HG02678 (cell line): ENCODE results near the gene PMM2.

ENCODE experiments used
- ATAC-seq: cut with Tn5 transposase; IDR thresholded peaks from one replicate; pipeline ENCODE4 v1.9.1; 2021; ENCODE audit warnings: mild to moderate bottlenecking, moderate library complexity; ENCODE audit not compliant: unreplicated experiment

Gene PMM2

DNA sequence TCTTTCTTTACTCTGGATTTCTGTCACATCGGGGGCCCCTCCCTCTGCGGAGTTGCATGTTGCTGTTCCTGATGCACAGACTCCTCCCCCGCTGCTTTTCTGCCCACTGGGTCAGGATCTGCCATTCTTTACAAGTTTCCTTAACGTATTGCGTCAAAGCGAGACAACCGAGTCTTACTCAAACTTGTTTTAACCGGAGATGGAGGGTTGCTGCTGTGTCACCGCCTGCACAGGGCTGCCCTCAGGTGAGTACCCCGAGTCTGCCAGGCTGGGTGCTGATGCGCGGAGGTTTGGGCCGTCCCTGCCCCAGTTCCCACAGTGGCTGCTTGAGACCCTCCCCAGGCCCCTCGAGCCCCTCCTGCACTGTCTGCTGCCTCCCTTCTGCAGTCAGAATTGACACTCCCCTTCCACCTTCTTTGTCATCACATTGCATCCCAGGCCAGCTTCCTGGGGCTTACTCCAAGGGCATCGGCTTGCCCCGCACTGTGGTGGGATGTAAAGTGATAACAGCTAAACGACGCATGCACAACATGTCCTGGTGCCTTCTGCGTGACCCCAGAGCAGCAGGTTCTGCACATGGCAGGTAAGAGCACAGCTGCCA lies 51.9 kb downstream of the PMM2 start:
- no peak for ATAC-seq

DNA sequence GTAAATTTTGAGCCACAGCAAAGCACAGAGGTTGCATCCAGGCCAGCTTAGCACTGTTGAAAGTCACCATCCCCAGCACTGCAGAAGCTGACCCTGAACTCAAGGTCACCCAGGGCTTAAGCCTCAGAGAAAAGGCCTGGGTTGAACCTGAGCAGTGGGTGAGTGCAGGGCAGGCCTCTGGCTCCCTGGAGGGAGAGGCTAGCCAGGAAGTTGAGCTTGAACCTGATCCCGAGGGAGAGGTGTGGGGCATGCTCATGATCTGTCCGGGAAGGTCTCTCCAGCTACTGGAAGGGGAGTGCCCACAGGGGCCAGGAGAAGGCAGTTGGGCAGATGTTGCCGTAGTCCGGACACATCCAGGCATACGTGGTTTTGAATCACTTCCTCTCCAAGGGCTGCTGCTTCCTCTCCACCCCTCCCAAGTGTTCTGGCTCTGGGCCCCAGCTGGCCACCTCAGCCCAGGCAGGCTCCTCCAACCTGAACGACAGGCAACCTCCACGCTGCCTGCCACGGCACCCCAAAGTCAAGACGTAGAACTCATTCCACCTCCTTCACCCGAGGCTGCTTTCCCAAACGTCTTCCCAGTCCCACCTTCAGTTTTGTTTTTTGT lies 52.7 kb downstream of the PMM2 start:
- ATAC-seq = no peak

DNA sequence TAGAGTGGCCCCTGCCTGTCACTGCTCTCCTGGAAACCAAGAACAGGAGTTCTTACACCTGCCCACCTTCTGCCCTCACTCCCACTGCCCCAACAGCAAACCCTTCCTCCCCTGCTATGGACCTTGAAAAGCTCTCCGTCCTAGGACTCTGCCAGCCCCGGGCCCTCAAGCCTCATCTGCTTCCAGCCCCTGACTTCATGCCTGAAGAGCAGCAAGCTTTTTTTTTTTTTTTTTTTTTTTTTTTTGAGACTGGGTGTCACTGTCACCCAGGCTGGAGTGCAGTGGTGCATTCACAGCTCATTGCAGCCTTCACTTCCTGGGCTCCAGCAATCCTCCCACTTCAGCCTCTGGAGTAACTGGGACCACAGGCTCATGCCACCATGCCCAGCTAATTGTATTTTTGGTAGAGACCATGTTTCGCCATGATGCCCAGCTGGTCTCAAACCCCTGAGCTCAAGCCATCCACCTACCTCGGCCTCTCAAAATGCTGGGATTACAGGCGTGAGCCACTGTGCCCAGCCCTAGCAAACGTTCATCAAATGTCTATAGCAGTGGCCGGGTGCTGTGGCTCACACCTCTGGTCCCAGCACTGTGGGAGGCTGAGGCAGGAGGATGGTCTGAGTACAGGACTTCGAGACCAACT lies 54.2 kb downstream of the PMM2 start:
- no peak for ATAC-seq

DNA sequence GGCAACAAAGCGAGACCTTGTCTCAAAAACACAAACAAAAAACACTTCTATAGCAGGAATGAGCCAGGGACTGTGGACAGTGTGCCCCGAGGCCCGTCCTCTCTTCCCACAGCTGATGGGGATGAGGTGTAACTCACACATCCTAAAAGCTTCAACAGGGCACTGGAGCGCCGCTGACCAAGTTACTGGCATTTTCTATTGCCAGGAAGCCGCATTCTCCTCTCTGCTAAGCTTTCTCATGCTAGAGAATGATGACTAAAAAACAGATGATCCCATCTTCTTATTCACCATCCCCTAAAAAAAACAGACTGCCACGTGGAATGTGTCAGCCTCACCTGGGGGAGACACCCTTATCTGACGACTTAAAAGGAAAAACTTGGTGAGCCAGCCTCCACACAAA lies 54.9 kb downstream of the PMM2 start:
- no peak for ATAC-seq

DNA sequence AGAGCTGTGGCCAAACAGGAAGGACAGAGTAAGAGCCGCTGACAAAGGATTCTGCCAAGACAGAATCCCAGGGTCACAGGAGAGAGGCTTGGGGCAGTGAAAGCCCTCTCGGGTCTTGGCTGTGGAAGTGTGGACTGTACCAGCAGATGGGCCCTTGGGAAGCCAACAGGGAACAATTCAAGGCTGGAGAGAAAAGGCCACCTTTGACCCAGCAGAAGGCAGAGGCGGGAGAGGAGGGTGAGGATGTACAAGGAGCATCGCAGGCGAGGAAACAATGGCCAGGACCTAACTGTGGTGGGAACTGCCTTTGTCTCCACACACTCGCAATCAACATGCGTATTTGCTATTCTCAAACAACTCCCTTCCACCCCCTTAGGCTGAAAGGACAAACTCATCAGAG lies 55.5 kb downstream of the PMM2 start:
- no peak for ATAC-seq

DNA sequence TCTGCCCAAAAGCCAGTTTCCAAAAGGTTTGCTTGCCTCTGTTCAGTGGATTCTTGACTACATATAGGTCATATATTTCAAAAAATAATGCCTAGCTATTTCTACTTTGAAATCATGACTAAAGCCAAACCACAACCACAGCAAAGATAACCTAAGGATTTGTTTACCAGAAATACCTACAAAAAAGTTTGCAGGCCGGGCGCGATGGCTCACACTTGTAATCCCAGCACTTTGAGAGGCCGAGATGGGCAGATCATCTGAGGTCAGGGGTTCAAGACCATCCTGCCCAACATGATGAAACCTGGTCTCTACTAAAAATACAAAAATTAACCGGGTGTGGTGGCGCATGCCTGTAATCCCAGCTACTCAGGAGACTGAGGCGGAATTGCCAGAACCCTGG lies 56.0 kb downstream of the PMM2 start:
- ATAC-seq = no peak

DNA sequence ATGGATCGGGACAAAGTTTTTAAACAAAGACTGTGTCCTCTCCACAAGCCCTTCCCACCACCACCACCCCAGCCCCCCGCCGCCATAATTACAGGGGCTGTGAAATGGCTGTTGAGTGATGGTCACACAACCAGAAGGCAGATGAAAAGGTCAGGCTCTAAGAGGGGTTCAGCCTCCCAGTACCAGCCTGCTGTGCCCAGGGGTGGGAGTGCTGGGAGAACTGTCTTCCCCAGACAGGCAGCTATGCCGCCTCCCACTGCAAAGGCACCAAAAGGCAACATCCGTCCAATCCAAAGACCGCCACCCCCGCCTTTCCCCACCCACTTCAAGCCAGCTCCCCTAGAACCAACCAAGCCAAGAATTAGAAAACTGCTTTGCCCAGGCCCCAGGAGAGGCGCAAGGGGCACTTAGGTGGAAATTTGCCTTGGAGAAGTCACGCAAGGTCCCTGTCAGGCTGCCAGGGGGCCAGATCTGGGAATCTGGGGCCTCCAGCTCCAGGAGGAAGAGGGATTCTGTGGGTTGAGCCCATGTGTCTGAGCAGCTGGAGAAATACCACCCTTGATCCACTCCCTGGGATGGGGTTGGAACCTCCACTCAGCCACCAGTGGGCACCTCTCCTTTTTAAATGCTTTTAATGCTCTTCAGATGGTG lies 56.8 kb downstream of the PMM2 start:
- no peak for ATAC-seq

DNA sequence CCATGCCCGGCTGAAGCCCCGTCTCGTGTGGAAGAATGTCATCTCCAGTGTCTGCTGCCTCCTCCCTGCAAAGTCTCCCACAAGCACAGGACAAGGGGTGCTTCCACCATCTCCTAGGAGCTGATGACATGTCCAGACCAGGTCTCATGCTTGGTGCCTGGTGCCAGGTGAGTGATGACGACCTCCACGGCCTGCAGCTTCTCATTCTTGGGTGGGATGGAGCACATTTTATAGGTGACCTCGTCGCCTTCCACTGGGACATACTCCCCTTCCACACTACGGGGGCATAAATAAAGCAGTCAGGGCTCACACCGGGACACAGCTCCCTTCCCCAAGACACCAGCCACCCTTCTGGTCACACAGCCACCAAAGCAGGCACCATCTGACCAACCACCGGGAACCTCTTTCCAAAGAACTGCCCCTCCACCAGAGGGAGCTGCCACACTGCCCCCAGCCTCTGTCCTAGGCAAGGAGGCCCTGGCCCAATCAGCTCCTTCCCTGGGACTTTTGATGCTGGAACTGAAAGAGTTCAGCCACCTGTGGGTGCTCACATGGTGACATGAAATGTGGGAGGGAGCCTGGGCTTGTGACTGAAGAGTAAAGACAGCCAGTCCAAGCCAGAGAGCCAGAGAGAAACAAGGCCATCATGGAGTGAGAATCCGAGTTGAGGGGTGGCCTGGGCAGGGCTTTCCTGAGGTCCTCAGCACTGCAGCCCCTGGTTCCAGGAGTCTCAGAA lies 57.6 kb downstream of the PMM2 start:
- no peak for ATAC-seq

DNA sequence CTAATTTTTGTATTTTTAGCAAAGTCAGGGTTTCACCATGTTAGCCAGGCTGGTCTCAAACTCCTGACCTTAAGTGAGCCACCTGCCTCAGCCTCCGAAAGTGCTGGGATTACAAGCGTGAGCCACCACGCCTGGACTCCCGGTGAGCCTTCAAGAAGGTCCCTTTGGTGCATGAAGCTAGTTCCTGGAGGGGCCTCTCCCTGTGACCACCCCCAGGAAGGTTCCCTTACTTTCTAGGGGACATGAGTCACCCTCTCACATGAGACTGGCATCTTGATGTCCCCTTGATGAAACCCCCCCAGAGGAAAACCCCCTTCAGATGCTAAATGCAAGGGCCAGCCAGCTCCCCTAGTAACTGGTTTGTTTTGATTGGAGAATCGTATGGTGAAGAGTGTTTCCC lies 58.3 kb downstream of the PMM2 start:
- ATAC-seq = no peak

DNA sequence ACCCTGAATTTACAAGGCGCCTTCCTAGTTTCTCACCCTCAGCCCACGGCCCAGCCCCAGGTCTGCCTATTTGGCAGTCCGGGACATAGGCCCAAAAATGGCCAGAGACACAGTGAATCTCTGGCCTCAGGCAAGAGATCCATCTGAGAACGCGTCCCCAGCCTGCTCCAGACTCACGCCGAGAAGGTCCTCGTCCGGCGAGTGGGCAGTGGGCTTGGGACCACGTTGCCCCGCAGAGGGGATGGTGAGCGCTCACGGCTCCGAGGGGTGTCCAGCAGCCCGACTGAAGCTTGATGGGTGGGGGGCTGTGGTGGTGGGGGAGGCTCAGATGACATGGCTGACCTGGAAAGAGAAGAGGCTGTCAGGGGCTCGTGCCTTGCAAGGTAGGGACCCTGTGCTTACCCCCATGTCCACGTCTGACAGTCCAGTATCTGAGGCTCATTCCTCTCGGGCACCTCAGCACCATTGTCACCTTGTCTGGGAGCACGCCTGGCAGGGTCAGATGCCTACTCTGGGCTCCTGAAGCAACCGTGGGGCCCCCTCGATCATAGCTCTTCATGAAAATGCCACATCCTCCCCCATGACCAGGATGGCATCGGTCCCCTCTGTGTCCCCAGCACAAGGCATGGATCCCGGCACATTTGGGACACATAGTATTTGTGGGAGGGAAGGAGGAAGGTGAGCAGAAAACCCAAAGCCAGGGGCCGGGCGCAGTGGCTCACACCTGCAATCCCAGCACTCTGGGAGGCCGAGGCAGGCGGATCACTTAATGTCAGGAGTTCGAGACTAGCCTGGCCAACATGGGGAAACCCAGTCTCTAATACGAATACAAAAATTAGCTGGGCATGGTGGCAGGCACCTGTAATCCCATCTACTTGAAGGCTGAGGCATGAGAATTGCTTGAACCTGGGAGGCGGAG lies 61.6 kb downstream of the PMM2 start:
- no peak for ATAC-seq

DNA sequence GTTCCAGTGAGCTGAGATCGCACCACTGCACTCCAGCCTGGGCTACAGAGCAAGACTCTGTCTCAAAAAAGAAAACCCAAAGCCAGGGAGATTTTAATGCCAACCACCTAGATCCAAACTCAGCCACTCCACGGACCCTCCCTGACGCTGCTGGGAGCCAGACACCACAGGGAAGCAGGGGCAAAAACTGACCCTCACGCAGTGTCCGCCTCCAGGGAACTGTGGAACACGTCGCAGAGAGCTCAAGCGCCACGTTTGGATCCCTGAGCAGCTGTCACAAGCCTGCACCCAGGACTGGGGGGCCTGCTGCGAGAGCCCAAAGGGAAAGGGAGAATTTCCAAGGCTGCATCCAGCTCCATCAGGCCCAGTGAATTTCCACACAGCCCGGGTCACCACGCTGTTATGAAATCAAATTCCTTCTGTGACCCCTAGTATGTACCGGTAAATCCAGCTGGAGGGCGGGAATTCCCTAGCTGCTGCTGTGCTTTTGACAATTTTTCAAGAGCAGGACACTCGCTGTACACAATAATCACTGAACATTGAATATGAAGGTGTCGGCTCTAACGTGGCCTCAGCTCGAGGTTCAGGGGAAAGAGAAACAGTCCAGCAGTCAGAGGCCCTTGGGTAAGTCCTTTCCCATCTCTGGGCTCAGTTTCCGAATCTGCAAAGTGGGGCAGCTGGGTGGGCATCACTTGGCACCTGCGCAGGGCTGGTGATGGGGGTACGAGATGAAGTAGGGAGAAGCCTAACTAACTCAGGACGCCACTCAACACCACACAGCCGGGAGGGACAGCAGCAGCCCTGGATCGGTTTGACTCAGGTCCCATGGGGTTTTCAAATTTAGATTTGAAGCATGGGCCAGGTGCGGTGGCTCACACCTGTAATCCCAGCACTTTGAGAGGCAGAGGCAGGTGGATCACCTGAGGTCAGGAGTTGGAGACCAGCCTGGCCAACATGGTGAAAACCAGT lies 62.6 kb downstream of the PMM2 start:
- no peak for ATAC-seq

DNA sequence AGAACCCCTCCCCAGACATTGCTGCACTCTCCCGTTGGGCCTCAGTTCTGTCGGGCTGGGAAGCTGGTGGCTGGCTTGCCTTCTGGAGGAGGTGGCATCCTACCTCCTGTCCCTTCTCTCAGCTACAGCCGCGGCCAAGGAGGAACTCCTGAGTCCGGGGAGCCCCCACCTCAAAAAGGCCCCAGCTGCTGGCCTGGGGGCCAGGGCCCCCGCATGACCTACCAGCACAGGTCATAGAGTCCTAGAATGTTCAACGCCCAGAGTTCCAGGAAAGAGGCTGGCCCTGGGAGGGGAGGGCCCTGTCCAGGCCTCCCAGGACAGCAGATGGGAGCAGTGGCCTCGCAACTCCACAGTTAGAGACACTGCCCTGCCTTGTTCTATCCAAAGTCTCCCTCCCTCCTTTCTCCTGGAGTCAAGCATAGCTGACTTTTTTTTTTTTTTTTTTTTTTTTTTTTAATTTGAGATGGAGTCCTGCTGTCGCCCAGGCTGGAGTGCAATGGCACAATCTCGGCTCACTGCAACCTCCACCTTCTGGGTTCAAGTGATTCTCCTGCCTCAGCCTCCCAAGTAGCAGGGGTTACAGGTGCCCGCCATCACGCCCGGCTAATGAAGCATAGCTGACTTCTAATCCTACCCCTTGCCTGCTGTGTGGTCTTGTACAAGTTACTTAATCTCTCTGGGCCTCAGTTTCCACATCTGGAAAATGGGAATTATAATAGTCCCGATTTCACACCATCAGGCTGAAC lies 64.1 kb downstream of the PMM2 start:
- no peak for ATAC-seq

DNA sequence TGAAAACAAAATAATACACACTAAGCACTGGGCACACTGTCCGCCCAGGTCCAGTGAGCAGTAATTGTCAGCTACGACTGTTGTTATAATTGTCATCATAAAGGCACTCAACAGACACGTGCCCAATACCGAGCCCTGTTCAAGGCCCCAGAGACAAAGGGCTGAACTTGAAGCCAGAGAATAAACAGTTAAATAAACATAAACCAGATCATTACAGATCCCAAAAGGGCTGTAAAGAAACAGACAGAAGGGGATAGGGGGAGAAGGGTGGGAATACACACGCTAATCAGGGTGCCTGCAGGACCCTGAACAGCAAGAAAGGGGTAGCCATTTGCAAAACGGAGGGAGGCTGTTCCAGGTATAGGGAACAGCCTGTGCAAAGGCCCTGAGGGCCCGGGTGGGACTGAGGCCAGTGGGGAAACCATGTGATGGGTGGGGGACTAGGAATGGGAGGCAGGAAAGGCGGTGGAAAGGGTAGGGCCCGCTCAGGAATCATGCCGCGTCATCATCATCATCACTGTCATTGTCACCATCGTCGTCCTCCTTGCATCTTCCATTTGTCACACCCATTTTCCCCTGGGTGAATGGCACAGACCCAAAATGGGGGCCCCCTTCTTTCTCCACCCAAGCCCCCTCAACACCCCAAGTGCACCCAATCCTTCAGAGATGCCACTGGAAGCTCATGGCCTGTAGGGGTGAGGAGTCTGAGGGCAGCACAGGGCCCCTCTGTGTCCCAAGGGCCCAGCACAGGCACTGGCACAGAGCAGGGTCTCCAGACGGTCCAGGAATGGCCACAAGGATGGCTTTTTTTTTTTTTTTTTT lies 64.9 kb downstream of the PMM2 start:
- ATAC-seq = no peak

DNA sequence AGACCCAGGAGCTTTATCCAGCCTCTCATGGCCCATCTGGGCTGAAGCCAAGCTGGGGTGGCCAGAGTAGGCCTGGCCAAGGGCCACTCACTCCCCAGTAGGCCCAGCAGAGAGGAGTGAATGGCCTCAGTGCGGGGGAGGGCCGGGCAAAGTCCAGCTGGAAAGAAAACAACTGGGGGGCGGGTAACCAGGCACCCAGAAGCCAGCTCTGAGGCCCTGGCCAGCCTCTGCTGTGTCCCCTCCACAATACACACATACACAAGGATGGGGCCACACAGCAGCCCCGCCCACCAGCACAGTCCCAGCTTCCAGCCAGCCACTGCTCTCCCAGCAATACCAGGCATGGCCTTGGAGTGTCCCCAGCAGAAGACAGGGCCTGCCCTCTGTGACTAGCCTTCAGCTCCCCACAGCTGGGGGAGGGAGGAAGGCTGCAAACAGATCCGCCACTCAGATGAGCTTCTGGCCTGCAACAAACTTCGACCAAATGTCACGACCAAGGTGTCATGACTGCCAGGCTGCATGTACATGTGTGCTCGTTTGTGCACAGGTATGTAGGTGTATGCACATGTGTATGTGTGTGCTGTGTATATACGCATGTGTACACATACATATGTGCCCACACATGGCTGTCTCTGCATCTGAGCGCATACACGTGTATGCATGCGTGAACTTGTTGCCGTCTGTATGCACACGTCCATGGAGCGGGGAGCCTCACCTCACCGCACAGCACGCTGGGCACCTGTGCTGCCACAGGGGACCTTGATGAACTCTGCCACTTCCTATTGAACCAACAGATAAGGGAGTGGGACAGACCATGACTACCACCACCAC lies 66.2 kb downstream of the PMM2 start:
- no peak for ATAC-seq

DNA sequence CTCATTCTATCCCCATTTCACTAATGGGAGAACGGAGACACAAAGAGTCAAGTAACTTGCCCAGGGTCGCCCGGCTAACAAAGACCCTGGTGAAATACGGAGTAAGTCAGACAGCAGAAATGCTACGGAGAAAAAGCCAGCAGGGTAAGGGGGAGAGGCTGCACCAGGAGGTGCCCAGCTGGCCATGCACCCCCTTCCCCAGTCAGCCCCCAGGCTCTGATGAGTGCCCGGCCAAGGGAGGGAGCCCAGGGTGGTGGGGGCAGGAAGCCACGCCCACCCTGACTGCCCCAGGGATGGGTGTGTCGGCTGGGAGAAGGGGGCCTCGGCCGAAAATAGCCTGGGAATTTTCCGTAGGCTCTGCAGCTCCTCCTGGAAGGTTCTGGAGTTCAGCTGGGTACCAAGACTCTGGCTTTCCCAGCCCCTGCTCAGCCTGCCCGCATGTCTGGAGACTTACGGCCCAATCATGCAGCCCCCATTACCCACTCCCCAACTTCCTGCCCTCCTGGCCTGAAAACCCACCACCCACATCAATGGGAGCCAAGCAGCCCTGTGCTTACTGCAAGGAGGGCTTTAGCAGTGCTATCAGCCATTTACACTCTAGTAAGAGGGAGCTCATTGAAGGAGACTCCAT lies 67.0 kb downstream of the PMM2 start:
- no peak for ATAC-seq

DNA sequence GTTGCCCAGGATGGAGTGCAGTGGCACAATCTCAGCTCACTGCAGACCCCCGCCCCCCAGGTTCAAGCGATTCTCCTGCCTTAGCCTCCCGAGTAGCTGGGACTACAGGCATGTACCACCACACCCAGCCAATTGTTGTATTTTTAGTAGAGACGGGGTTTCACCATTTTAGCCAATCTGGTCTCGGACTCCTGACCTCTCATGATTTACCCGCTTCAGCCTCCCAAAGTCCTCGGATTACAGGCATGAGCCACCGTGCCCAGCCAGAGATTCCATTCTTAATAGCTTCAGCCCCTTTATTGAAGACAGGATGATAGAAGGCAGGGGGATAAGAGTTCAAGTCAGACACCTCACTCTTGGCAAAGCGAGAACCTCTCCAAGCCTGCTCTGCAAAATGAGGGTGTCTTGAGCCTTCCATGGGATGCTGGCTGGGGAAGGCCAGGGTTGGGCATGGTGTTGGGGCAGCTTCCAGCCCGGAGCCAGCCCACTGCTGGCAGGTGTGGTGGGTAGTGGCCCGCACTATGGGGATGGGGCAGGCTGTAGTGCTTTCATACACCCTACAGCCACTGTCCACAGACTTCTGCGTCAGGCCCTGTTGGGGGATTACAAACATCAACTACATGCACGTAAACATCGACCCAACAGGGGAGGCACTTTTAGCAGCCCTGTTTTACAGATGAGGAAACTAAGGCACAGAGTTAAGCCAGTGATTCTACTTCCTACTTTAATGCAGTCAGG lies 67.7 kb downstream of the PMM2 start:
- no peak for ATAC-seq
